Left colon (tissue), 2 donors: Measurements from ENCODE around the gene CCDC137. TPM values are rescaled to one million over a fixed set of nuclear protein-coding genes. Genes with fewer than 3 reads are reported as not detected.

Experiments
- ATAC-seq: fragments of 200-7000 bp; cut with Tn5 transposase; one replicate; pipeline ENCODE4 v1.9.1; 2020; ENCODE audit warnings: mild to moderate bottlenecking, moderate library complexity
- DNase-seq, 2 donors: peaks; one replicate each; pipeline ENCODE4 v3.0.0-alpha.2; 2020
- intact Hi-C, 2 donors: fragments of 100-400 bp; cut with DNase I in 1 of 2; cut with micrococcal nuclease in 1 of 2; formaldehyde crosslinking; loops; one replicate each; pipeline versions ENCODE4 v1.11.2 to v1.14.0; 2022; cut with DNase I, micrococcal nuclease
- total RNA-seq, 2 donors: library from RNA; stranded (reverse); fragmentation: NEBNext Ultra II Directional; extraction: Animal tissue kit (Norgen Biotek cat#: 25700); gene quantifications; one replicate each; pipeline ENCODE4 v1.2.1, GENCODE V29; 2021
- donor health status: DM: no; HTN: no; CAD: no.
- donor health status: DM: yes; HTN: yes; CAD: no.

Gene CCDC137
- total RNA-seq, 2 donors from 2014 or later: 14.0 to 19.4 TPM

DNA sequence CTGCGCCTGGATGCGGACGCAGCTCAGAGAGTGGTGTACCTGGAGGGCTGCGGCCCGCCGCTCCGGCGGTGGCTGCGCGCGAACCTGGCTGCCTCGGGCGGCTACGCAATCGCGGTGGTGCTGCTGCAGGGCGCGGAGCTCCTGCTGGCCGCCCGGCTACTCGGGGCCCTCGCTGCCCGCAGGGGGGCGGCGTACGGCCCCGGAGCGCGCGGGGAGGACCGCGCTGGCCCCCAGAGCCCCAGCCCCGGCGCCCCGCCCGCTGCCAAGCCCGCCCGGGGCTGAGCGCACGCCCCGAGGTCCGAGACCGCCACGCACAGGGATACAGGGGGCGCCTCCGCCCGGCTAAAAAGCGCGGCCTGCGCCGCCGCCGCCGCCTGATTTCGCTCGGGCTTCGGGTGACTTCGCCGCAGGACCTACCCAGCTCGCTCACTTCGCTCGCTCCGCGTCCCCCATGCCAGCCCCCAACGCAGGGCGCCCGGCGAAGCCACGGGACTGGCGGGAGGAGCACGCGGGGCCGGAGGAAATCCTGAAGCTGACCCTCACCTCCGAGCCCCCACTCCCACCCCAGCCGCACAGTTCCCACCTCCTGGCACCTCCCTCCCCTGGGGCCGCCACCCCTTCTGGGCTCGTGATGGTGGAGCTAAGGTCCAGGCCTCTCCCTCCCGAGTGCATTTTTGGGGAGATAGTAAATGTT, 18.4 kb upstream of the CCDC137 start:
- DNase-seq (no peak), ATAC-seq (no peak)
- intact Hi-C loops: no loop called here

- intact Hi-C loops: no loop called here
- no peak for ATAC-seq
- DNase-seq: no peak
These were observed 17.8 kb upstream of the CCDC137 start for GRCh38 chr17:81648707-81649085.

DNA sequence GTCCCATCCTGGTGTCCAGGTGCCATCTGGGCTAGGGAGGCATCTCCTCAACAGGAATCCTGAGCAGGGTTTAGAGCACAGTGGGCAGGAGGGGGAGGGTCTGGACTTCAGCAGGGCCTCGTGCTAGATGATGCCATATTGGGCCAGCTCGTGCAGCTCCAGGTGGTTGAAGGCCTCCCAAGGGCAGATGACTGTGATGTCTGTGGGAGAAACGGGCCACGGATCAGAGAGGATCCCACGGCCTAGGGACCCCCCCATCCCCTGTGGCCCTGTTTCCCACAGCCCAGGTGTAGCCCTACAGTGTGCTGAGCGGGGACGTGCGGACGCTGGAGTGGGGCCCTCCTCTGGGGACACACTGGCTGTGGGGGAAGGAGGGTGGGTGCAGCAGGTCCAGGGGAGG, 15.6 kb upstream of the CCDC137 start:
- DNase-seq (no peak), ATAC-seq (no peak)
- intact Hi-C loops: no loop called here

GRCh38 chr17:81651692-81652091, 14.8 kb upstream of the CCDC137 start:
- intact Hi-C loops: no loop called here
- no peak for ATAC-seq
- no peak for DNase-seq

- no peak for ATAC-seq
- intact Hi-C loops: no loop called here
- DNase-seq: no peak
These were observed 13.4 kb upstream of the CCDC137 start for GRCh38 chr17:81652906-81653771.

DNA sequence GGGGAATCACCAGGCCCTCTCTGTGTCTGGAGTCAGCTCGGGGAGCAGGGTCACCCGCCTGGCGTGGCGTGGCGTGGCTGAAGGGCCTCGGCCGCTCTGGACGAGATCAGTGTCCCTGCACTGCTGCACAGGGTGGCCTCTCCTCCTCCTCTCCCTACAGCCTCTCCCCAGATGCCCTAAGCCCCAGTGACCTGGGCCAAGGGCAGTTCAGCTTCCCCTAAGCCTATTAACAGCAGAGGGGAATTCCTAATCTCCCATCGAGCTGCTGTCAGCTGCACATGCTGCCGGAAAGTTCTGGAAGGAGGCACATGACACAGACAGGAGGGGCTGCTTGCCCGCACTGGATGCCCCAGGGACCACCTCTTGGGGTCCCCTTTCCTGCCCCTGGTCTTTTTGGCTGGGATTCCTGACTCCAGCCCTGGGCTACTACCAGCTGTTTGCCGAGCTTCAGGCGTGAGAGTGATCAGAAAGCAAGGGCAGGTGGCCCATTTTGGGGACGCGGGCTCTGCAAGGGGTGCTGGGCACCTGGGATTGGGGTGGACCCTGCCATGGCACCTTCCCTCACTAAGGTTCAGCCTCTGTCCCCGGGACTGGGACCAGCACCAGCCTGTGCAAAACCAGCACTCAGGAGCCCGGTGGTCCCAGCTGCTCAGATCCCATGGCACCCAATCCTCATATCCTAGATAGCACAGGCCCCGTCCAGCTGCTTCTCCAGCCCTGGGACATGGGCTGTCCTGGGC, 11.0 kb upstream of the CCDC137 start:
- no peak for ATAC-seq
- DNase-seq: no peak
- intact Hi-C loops: no loop called here

GRCh38 chr17:81656118-81656743, 10.3 kb upstream of the CCDC137 start, which contains the start of gene PDE6G:
TSS of gene PDE6G (minus strand) at chr17:81656542. CDS start at chr17:81653305, 3,237 bp downstream.
- ATAC-seq (no peak), DNase-seq (no peak)
- intact Hi-C loops: no loop called here

GRCh38 chr17:81656835-81657234, 9.7 kb upstream of the CCDC137 start:
- no peak for DNase-seq
- no peak for ATAC-seq
- intact Hi-C loops: no loop called here

DNA sequence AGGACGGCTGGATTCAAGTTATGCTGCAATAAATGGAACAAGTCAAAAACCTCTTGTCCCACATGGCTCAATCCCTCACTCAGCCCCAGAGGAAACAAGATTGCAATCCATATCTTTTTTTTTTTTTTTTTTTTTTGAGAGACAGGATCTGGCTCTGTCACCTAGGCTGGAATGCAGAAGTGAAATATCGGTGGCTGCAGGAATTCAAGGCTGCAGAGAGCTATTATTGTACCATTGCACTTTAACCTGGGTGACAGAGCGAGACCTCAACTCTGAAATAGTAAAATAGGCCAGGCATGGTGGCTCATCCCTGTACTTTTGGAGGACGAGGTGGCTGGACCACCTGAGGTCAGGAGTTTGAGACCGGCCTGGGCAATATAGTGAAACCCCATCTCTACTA, 7.5 kb upstream of the CCDC137 start:
- ATAC-seq (no peak), DNase-seq (no peak)
- intact Hi-C loops: no loop called here

DNA sequence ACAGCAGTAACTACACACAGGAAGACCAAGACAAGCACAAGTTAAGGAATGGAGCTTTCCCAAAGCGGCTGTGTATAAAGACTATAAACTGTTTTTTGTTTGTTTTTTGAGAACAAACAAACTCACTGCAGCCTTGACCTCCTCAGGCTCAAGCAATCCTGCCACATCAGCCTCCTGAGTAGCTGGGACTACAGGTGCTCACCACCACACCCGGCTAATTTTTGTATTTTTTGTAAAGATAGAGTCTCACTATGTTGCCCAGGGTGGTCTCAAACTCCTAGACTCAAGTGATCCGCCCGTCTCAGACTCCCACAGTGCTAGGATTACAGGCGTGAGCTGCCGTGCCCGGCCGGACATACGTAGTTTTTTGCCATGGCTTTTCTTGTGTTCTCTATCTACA, 6.1 kb upstream of the CCDC137 start:
- DNase-seq (no peak), ATAC-seq (no peak)
- intact Hi-C loops: no loop called here

DNA sequence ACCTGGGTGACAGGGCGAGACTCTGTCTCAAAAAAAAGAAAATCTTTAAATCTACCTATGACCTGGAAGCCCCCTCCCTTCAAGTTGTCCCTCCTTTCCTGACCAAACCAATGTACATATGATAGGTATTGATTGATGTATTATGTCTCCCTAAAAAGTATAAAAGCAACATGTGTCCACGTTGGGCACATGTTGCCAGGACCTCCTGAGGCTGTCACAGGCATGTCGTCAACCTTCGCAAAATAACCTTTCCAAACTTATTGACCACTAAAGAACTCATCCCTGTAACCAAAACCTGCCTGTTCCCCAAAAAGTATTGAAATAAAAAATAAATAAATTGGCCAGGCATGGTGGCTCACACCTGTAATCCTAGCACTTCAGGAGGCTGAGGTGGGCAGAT, 4.5 kb upstream of the CCDC137 start:
- ATAC-seq (no peak), DNase-seq (no peak)
- intact Hi-C loops: no loop called here

GRCh38 chr17:81664051-81664470, 2.5 kb upstream of the CCDC137 start:
- intact Hi-C loops: no loop called here
- no peak for ATAC-seq

DNA sequence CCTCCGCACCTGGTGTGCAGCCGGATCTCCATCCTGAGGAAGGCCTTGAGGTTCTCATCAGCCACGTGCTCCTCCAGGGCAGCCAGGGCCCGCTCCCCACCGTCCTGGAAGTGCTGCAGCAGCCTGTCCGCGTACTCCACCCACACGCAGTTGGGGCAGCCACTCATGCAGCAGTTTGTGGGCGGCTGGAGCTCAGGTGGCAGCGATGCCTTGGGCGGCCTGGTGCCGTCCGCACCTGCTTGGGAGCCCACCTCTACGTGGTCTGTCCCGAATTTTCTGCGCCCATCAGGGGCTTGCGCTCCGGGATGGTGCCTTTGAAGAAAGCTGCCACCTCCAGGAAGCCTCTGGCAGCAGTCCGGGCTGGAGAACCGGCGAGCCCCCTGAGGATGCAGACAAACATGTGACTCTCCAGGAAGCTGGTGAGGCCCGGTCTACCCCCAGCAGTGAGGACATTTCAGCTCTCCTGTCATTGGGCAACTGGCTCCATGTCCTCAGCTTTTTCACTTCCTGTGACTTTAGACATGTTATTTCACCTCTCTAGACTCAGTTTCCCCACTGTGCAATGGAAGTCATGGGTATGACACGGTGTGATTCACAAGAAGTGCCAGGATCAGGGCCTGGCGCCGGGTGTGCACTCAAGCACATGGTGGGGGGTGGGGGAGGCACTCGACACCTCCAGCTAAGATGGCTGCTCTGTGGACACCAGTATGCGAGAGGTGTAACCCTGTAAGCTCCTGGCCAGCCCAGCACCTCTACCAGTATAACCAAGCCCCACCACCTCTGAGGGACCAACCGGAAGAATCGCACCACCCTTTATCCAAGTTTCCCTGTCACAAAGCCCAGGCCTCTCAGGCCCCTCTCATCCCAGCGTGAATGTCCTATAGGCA, 1.1 kb upstream of the CCDC137 start:
- intact Hi-C loops: no loop called here
- ATAC-seq: peak; percentile 36

More at GRCh38 chr17:81664051-81664470, 2.5 kb upstream of the CCDC137 start:
- no peak for DNase-seq

GRCh38 chr17:81666092-81666341, 520 bp upstream of the CCDC137 start:
- ATAC-seq: peak; percentile 31
- DNase-seq: no peak
- intact Hi-C loops: no loop called here

More for the DNA sequence above, 1.1 kb upstream of the CCDC137 start:
- peak; percentile 37 to 49 for DNase-seq

DNA sequence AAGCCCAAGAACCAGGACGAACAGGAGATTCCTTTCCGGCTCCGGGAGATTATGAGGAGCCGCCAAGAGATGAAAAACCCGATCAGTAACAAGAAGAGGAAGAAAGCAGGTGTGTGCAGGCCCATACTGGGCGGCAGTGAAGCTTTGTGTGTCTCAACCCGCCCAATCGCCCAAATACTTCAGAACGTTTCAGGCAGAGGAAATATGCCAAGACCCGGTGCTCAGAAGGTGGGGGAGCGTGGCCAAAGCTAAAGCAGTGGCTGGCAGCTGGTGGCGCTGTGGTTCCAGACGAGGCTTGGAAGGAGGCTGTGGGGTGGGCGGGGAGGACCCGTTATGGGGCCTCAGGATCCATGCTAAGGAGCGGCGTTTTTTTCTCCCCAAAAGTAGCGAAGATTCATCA, 1.2 kb downstream of the CCDC137 start:
- intact Hi-C loops: no loop called here

DNA sequence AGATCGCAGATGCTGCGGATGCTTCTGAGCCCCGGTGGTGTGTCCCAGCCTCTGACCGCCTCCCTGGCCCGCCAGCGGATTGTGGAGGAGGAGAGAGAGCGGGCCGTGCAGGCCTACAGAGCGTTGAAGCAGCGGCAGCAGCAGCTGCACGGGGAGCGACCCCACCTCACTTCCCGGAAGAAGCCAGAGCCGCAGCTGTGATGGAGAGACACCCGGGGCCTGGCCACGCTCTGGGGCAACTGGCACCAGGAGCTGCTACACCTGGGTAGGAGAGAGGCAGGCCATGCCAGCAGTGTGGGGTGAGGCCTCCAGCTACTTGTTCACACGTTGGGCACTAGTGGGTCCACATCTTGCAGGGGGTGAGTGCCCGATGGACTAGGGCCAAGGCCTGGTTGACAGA, 6.0 kb downstream of the CCDC137 start:
- intact Hi-C loops: no loop called here
- DNase-seq (no peak), ATAC-seq (peak; percentile 7)

More for the DNA sequence above, 1.2 kb downstream of the CCDC137 start:
- DNase-seq: no peak
- ATAC-seq: no peak

DNA sequence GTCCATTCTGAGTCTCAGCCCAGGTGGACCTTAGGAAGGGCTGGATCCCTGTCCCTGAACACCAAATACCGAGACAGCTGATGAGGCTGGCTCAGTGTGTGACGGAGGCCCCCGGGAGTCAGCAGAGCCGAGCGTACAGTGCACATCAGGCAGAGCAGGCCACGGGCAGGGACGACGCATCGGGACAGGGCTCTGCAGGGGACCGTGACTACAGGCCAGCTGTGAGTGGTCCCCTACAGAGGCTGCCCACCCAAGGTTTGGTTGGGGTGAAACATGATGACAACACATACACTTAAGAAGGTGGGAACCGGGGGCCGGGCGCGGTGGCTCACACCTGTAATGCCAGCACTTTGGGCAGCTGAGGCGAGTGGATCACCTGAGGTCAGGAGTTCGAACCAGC, 6.4 kb downstream of the CCDC137 start:
- DNase-seq (no peak), ATAC-seq (no peak)
- intact Hi-C loops: no loop called here

DNA sequence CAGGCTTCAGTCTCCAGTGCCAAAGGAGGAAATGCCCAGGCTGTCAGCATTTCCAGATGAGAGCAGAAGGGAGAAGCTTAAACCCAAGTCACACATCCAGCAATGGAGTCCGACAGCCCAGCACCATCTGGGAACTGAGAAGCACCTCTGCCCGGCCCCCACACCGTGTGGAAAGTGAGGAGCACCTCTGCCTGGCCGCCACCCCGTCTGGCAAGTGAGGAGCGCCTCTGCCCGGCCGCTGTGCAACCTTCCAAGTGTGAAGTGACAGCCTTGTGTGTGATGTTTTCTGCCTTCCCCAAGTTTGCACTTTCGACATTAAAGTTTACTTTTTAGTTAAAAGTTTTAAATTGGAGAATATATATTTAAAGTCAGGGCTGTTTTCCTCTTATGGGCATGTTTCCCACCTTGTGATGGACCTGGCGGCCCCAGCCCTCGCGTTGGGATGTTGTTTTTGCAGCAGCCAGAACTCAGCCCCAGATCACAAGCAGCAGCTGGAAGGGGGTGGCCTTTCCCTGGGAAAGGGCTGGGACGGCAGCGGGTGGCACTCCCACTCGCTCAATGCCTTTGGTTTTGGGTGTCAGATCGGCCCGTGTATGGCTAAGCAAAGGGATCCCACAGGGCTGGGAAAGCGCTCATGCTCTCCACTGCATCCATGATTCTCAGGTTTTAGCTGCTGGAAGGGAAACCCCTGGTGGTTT, 7.2 kb downstream of the CCDC137 start:
- intact Hi-C loops: no loop called here
- DNase-seq (no peak), ATAC-seq (no peak)
